T47D (cell line): ENCODE measurements around the gene C5AR2.

ENCODE experiments used
- DNase-seq, 2 experiments: peaks; one replicate each; pipeline versions ENCODE4 v3.0.0 to v3.0.0-alpha.2; 2011 to 2012; ENCODE audit warnings: low read depth in 1 of 2, low spot score in 1 of 2
- JUND ChIP-seq: IDR thresholded peaks from 2 replicates; pipeline ENCODE4 v1.6.1; 2012; ENCODE audit warnings: low read depth
- in situ Hi-C: cut with HindIII; loops from 2 replicates; pipeline ENCODE4 v1.10.0; 2016; ENCODE audit warnings: low sequenced_read_pairs, low pct_unique_long_range_greater_than_20kb

Gene C5AR2

GRCh38 chr19:47389150-47389556 is 57.2 kb downstream of the C5AR2 start:
- in situ Hi-C loops = no loop called here
- DNase-seq = no peak
- no peak for TF ChIP-seq JUND

GRCh38 chr19:47390533-47391488 is 58.8 kb downstream of the C5AR2 start:
- in situ Hi-C loops = no loop called here
- DNase-seq = no peak
- no peak for TF ChIP-seq JUND

DNA sequence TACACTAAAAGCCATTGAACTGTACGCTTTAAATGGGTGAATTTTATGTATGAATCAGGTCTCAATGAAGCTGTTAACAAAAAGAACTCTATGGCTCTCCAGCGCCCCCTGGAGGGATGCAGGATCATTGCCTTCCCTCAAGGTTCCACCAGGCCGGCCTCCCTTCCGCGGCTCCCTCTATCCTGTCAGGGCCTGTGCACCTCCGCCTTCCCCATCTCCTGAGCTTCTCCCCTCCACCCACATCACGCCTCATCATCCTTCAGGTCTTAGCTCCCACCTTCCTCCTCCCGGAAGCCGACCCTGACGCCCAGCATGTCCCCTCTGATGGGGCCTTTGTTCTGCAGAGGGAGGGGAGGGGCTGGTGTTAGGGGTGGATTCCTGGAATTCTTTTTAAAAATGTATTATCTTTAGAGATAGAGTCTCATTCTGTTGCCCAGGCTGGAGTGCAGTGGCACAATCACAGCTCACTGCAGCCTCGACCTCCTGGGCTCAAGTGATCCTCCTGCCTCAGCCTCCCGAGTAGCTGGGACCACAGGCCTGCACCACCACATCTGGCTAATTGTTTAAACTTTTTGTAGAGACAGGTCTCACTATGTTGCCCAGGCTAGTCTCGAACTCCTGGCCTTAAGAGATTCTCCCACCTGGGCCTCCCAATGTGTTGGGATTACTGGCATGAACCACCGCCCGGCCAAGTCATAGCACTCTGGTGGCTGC is 59.7 kb downstream of the C5AR2 start:
- peak in 1 of 2 experiments; percentile 72 for DNase-seq
- in situ Hi-C loops = no loop called here
- TF ChIP-seq JUND = no peak
